GM13977 (cell line): ENCODE results near the gene NAT14.

ENCODE experiments used
- DNase-seq: peaks from one replicate; pipeline ENCODE4 v3.0.0; 2012; ENCODE audit warnings: low spot score
- CTCF ChIP-seq: IDR thresholded peaks from 2 replicates; pipeline ENCODE4 v1.5.1; 2012; ENCODE audit warnings: mild to moderate bottlenecking, control low read depth; ENCODE audit not compliant: insufficient read depth; ENCODE audit errors: extremely low read depth, missing control alignments
- in situ Hi-C: fragments of 300-500 bp; cut with MboI; formaldehyde crosslinking; loops from one replicate; pipeline ENCODE4 v1.12.0; 2022; ENCODE audit warnings: low sequenced_read_pairs, low pct_unique_long_range_greater_than_20kb, mixed read lengths, inconsistent platforms; ENCODE audit not compliant: unreplicated experiment

NAT14 gene

DNA sequence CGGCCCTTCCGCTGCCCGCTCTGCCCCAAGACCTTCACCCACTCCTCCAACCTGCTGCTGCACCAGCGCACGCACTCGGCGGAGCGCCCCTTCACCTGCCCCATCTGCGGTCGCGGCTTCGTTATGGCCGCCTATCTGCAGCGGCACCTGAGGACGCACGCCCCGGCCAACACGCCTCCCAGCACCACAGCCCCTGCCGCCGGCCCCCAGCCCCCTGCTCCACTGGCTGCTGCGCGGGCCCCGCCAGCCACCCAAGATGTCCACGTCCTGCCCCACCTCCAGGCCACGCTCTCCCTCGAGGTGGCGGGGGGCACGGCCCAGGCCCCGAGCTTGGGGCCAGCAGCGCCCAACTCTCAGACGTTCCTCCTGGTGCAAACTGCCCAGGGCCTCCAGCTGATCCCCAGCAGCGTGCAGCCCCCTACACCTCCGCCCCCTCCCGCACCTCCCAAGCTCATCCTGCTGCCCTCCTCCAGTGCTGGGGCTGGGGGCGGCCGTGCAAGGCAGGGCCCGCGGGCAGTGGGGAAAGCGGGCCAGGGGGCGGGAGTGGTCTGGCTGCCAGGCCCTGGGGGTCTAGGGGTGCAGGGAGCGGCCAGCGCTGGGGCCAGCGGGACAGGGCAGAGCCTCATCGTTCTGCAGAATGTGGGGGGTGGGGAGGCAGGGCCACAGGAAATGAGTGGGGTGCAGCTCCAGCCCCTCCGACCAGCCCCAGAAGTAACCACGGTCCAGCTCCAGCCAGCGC is 1.9 kb upstream of the NAT14 start:
- in situ Hi-C loops, result no loop called here
- no peak for DNase-seq
- no peak for TF ChIP-seq CTCF

DNA sequence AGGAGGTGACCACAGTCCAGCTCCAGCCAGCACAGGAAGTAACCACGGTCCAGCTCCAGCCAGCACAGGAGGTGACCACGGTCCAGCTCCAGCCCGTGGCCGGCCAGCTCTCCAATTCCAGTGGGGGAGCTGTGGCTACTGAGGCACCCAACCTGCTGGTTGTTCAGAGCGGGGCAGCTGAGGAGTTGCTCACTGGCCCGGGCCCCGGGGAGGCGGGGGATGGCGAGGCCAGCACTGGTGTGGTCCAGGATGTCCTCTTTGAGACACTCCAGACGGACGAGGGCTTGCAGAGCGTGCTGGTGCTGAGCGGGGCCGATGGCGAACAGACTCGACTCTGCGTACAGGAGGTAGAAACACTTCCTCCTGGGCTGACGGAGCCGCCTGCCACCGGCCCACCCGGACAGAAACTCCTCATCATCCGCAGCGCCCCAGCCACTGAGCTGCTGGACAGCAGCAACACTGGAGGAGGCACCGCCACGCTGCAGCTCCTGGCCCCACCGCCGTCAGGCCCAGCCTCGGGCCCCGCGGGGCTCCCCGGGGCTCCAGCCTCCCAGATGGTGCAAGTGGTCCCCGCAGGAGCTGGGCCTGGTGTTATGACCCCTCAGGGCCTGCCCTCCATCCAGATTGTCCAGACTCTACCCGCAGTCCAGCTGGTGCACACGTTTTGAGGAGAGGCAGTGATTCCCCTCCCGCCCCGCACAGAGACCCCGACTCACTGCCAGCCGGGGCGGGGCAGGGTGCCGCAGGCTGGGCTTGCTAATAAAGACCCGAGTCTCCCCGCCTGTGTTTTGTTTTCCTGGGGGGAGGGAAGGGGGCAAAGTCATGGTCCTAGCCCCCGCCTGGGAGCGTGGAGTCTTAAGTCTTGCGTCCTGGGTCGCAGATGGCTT is 1.0 kb upstream of the NAT14 start:
- in situ Hi-C loops, result no loop called here

DNA sequence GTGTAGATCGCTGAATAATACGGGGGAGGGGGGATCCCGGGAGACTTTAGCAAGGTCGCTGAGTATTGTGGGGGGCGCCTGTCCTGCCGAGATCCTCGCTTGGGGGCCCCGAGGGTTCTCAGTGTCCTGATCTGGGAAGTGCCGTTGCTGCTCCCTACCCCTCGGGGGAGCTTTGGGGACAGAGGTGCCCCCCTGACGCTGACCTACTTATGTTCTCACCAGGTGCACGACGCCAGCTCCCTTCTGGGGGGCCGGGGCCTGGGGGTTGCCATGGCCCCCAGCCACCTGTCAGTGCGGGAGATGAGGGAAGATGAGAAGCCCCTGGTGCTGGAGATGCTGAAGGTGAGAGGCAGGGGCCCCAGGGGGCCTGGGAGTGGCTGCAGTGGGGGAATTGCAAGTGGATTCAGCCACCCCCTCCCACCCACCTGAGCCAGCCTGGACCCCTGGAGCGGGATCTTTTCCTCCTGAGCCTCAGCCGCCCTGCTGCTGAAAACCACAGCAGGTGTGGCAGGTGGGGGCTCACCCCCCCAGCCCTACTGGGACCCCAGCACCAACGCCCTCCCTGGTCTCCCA is 537 bp downstream of the NAT14 start:
- in situ Hi-C loops, result no loop called here
- no peak for DNase-seq
- no peak for TF ChIP-seq CTCF

More for the DNA sequence above, 1.0 kb upstream of the NAT14 start:
- no peak for DNase-seq
- no peak for TF ChIP-seq CTCF

- DNase-seq, result no peak
- in situ Hi-C loops, result no loop called here
- no peak for TF ChIP-seq CTCF
These were observed 1.3 kb downstream of the NAT14 start for GRCh38 chr19:55486043-55486970.

DNA sequence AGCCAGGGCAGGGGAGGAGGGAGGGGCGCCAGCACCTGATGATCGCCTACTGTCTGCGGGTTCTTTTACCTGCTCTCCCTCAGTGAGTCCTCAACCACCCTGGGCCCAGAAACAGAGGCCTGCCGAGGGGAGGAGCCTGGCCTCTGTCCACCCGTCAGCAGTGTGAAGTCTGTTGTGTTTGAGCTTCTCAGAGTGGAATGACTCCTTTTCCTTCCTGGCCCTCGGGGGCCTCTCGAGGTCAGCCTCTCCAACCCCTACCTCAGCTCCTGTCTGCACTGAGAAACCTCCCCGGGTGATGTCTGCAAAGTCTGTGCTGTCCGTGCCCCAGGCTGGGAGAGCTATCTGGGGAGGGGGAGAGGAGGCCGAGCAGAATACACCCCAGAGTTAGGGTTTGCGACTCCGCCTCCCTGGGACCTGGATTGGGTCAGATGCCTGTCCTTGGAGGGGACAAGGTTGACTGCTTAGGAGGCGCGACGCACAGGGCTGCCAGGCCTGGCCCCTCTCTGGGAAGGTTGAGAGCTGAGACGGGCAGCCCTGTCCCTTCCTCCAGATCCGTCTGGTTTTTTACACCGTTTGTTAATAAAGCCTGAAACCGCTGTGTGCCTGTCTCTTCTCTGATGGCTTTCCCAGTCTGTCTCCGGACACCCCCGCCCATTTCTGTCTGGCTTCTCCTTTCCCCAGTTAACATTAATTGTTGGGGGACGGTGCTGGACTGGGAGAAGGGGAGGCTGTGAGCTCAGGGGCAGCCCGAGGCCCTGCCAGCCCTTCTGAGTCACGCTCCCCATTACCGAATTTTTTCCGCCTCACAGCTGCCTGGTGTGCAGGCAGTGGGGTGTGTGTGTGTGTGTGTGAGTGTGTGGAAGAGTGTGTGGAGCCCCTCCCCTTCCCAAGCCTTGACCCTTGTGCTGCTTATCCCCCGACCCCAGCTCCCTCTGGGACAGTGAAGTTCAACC is 2.3 kb downstream of the NAT14 start:
- in situ Hi-C loops, result no loop called here
- no peak for DNase-seq
- TF ChIP-seq CTCF, result no peak
